Aorta (tissue), 5 donors: ENCODE data around the gene UNC93A. TPM values are rescaled to one million over a fixed set of nuclear protein-coding genes. Genes with fewer than 3 reads are reported as not detected.

ENCODE experiments used
- ATAC-seq: fragments of 200-7000 bp; cut with Tn5 transposase; one replicate; pipeline ENCODE4 v1.9.1; 2022; ENCODE audit warnings: moderate library complexity; ENCODE audit not compliant: low FRiP score
- DNase-seq, 2 donors: peaks; one replicate each; pipeline ENCODE4 v3.0.0-alpha.2; 2020
- H3K27ac ChIP-seq, 2 donors: one replicate each; pipeline ENCODE4 v1.5.1; 2013; ENCODE audit warnings: low read length in 2 of 2, mild to moderate bottlenecking in 2 of 2, moderate library complexity in 2 of 2, control low read depth in 1 of 2, inconsistent platforms in 1 of 2, low read depth in 1 of 2
- H3K27me3 ChIP-seq, 2 donors: one replicate each; pipeline ENCODE4 v1.6.1; 2013; ENCODE audit warnings: control low read depth in 1 of 2, low read length in 1 of 2, mild to moderate bottlenecking in 1 of 2, moderate library complexity in 1 of 2; ENCODE audit not compliant: insufficient read depth in 2 of 2, control insufficient read depth in 1 of 2
- H3K36me3 ChIP-seq, 2 donors: one replicate each; pipeline ENCODE4 v1.6.1; 2013; ENCODE audit warnings: control low read depth in 1 of 2, low read length in 1 of 2, mild to moderate bottlenecking in 1 of 2; ENCODE audit not compliant: insufficient read depth in 2 of 2, control insufficient read depth in 1 of 2
- H3K4me1 ChIP-seq, 2 donors: one replicate each; pipeline ENCODE4 v1.6.1; 2013; ENCODE audit warnings: low read length in 2 of 2, control low read depth in 1 of 2, mild to moderate bottlenecking in 1 of 2, moderate library complexity in 1 of 2; ENCODE audit not compliant: insufficient read depth in 2 of 2, control insufficient read depth in 1 of 2
- H3K4me3 ChIP-seq, 2 donors: one replicate each; pipeline ENCODE4 v1.5.1; 2013; ENCODE audit warnings: low read length in 2 of 2, control low read depth in 1 of 2, mild to moderate bottlenecking in 1 of 2
- H3K9me3 ChIP-seq: one replicate; pipeline ENCODE4 v1.6.1; 2013; ENCODE audit warnings: mild to moderate bottlenecking, low read length; ENCODE audit not compliant: control insufficient read depth
- WGBS, 2 donors: extraction: QIAGEN DNeasy Blood & Tissue Kit; methylation state at CpG; one replicate each; pipeline ENCODE4 v1.1.7; 2013; 5-methylcytosine and 5-hydroxymethylcytosine counted together
- intact Hi-C, 2 donors: fragments of 100-400 bp; cut with DNase I; formaldehyde crosslinking; loops; one replicate each; pipeline versions ENCODE4 v1.14.2 to v1.15.0; 2022
- polyA plus RNA-seq, 2 donors: library from polyadenylated mRNA; stranded (reverse); fragments of 200-250 nt; gene quantifications; one replicate each; pipeline ENCODE4 v1.2.3, GENCODE V29; 2013
- total RNA-seq, 2 donors: library from RNA; stranded (reverse); fragmentation: NEBNext Ultra II Directional; extraction: Animal tissue kit (Norgen Biotek cat#: 25700); gene quantifications; one replicate each; pipeline ENCODE4 v1.2.1, GENCODE V29; 2021
- donor health status: healthy with polysubstance abuse.
- donor health status: Bipolar disorder and iron deficiency.
- donor health status: DM: no; HTN: no; CAD: no.
- donor health status: DM: no; HTN: no; CAD: no.
- donor health status: DM: yes; HTN: yes; CAD: no.

UNC93A gene
- total and polyA plus RNA-seq, 4 donors, result not detected

DNA sequence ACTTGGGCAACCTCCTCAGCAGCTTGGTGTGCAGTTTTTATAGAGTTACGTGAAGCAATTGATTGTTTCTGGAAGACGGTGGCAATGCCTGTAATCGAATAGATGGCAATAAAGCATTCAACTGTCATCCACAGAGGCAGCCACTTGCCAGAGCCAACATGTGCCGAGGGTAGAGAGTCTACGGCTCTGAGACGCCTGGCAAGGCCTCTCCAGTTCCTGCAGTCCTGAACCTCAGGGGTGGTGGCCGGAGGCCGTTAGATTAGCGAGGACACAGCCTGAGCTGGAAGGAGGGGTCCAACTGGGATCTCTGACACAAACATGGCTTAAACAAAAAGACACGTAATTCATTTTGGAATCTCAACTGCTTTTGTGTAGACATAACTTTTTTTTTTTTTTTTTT is 33.0 kb downstream of the UNC93A start:
- no peak for DNase-seq
- H3K9me3 ChIP-seq, result no peaks in the 10 kb centered on the region
- H3K4me3 ChIP-seq, result no peak overlapping the region
- intact Hi-C loops, result no loop called here
- 86 to 90% methylated on average over 10 of the region's 10 CpGs for WGBS, 2 donors
- H3K27me3 ChIP-seq, result no peaks in the 10 kb centered on the region
- H3K27ac ChIP-seq, result no peak overlapping the region
- ATAC-seq, result no peak
- no peaks in the 10 kb centered on the region for H3K36me3 ChIP-seq
- H3K4me1 ChIP-seq, result no peaks in the 10 kb centered on the region

DNA sequence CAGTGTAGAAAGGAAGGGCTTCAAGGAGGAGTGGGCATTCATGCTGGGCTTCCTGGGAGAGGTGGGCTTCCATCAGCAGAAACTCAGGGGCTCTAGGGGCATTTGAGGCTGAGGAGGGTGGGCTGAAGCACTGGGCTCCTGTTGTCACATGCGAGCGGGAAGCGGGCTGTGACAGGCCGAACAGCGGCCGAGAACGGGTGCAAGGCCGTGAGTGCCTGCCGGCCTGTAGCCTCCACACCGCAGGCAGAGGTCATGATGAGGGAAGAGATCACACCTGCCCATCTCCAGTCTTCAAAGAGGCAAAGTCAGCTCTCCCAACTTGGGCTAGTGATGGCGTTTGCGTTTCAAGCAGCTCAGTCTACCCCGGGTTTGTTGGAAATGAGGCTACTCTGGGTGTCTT is 34.7 kb downstream of the UNC93A start:
- Histone ChIP-seq H3K27ac (no peak overlapping the region), H3K9me3 (no peaks in the 10 kb centered on the region), H3K27me3 (no peaks in the 10 kb centered on the region), H3K36me3 (no peaks in the 10 kb centered on the region), H3K4me1 (no peaks in the 10 kb centered on the region), H3K4me3 (no peak overlapping the region)
- no peak for DNase-seq
- WGBS, 2 donors, result 91 to 93% methylated on average over 13 of the region's 13 CpGs
- ATAC-seq, result no peak
- intact Hi-C loops, result no loop called here

DNA sequence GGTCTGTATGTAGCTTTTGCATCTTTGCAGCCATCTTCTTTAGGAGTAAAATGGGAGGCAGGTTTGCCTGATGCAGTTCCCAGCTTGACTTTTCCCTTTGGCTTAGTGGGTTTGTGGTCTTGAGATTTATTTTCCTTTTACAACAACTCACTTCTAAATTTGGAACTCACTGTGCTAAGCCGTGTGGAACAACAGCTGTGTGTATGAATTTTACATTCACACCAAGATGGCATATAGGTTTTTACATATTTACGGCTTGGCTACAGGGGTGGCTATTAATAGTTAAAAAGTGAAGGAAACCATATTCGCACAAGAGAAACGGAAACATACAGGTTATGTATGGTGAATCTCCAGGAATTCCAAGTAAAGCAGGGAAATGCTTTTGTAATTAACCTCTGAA is 36.3 kb downstream of the UNC93A start:
- H3K4me3 ChIP-seq, result no peak overlapping the region
- intact Hi-C loops, result no loop called here
- no peak overlapping the region for H3K27ac ChIP-seq
- H3K9me3 ChIP-seq, result no peaks in the 10 kb centered on the region
- H3K4me1 ChIP-seq, result no peaks in the 10 kb centered on the region
- DNase-seq (no peak), ATAC-seq (no peak)
- H3K27me3 ChIP-seq, result no peaks in the 10 kb centered on the region
- no peaks in the 10 kb centered on the region for H3K36me3 ChIP-seq
- WGBS, 2 donors, result 27 to 42% methylated on average over 4 of the region's 4 CpGs

DNA sequence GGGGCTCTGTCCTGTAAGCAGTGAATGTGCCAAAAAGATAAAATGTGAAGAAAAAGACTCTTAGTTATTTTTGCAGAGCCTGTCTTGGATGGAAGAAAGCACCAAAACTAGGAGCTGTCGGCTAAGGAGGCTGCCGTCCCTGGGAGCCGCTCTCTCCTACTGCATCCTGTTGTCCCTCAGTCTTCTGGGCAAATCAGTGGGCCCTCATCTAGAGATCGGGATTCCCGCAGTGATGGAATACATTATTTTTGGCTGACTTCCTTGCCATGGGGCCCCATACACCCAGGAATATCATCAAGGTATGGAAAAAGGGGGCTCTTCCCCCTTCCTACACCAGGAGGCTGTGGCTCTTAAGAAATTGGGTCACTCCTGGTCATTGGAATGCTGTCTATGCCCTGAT is 37.0 kb downstream of the UNC93A start:
- DNase-seq (no peak), ATAC-seq (no peak)
- Histone ChIP-seq H3K27me3 (no peaks in the 10 kb centered on the region), H3K4me1 (no peaks in the 10 kb centered on the region), H3K27ac (no peak overlapping the region), H3K4me3 (no peak overlapping the region), H3K9me3 (no peaks in the 10 kb centered on the region), H3K36me3 (no peaks in the 10 kb centered on the region)
- 46 to 60% methylated on average over 5 of the region's 5 CpGs for WGBS, 2 donors
- intact Hi-C loops, result no loop called here

DNA sequence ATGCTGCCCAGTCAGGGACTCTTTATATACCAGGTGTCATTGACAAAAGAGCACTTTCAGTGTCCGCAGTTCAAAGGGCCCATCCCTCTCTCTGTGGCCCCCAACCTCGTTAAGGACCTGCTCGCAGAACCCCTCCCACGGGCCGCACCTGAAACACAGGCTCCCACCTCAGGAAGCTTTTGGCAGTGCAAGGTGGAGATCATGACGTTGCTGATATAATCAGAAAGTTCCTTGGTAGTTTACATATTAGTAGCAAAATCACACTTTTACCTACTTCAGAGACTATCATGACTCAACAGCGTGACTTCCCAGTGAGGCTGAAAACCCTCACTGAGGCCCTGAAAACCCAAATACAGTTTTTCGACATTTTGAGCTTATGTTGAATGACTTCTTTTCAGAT is 37.9 kb downstream of the UNC93A start:
- WGBS, 2 donors, result 71 to 78% methylated on average over 8 of the region's 8 CpGs
- no peak for DNase-seq
- H3K27ac ChIP-seq, result no peak overlapping the region
- no peaks in the 10 kb centered on the region for H3K36me3 ChIP-seq
- intact Hi-C loops, result no loop called here
- no peaks in the 10 kb centered on the region for H3K9me3 ChIP-seq
- H3K27me3 ChIP-seq, result no peaks in the 10 kb centered on the region
- no peaks in the 10 kb centered on the region for H3K4me1 ChIP-seq
- no peak overlapping the region for H3K4me3 ChIP-seq
- no peak for ATAC-seq

DNA sequence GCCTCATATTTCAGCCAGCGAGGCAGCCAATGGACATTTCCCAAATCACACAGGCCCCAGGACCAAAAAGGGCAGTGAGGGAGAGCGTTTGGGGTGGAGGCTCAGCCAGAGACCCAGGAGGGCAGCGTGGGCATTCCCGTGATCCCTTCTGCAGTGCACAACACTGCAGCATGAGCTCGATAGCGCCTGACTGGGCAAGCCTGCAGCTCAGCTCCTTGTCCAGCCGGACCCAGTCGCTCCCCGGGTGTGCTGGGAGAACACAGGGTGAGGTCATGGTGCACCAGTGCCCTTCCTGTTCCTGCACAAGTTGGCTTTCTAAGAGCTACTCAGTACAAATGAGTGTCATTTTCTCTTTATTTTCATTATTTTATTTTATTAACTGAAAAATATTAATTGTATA is 39.6 kb downstream of the UNC93A start:
- no peaks in the 10 kb centered on the region for H3K4me1 ChIP-seq
- H3K27ac ChIP-seq, result no peak overlapping the region
- 74 to 79% methylated on average over 9 of the region's 9 CpGs for WGBS, 2 donors
- DNase-seq (no peak), ATAC-seq (no peak)
- H3K9me3 ChIP-seq, result no peaks in the 10 kb centered on the region
- H3K27me3 ChIP-seq, result no peaks in the 10 kb centered on the region
- intact Hi-C loops, result no loop called here
- no peak overlapping the region for H3K4me3 ChIP-seq
- no peaks in the 10 kb centered on the region for H3K36me3 ChIP-seq

DNA sequence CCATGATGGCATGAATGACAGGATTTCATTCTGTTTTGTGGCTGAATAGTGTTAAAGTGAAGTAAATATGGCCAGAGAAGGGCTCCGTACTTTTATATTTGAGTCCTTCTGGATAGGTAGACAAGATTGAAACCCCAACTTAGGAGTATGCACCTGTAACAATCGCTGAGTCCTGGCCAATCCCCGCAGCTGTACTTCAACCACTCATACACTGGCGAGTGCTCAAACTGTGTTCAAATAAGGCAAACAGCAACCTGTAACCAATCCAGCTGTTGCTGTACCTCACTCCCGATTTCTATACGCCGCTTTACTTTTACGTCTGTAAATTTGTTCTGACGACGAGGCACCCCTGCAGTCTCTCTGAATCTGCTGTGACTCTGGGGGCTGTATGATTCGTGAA is 40.5 kb downstream of the UNC93A start:
- WGBS, 2 donors, result 74 to 77% methylated on average over 11 of the region's 11 CpGs
- Histone ChIP-seq H3K27ac (no peak overlapping the region), H3K9me3 (no peaks in the 10 kb centered on the region), H3K4me3 (no peak overlapping the region), H3K36me3 (no peaks in the 10 kb centered on the region), H3K27me3 (peaks cover 0 to 1% of the 10 kb centered on the region in 2 donors), H3K4me1 (no peaks in the 10 kb centered on the region)
- no peak for DNase-seq
- ATAC-seq, result no peak
- intact Hi-C loops, result no loop called here

DNA sequence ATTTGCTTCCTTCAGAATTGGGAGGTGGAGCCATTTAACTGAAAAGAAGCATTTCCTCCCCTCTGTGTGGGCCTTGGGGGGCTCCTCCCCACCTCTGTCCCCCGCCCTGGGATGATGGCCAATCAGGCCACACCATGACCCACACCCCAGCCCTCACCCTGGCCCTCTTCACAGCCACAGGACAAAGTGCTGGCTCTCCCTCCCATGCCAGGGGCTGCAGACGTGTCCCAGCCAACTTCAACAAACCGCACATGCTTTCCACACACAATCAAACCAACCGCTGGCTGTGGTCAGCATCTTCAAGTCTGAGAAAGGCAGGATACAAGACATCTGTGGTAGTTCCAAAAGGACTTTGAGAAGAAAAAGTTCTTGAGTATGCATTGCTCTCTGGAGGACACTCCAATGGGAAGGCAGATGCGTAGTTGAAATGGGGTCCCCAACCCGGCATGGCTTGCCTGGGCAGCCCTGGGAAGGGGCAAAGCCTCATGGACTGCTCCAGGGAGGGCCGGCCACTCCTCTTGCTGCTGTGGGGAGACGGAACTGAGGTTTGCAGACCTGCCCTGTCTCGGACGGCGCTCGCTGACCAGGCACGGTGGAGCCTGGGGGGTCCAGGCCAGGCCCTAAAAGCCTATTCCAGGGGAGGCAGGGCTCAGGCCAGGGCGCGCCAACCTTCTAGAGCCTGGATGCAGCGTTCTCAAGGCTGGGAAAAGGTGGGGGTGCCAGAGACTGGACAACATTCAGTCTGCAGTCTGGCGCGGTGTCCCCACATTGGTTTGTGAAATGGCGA is 45.9 kb downstream of the UNC93A start:
- intact Hi-C loops, result no loop called here
- ATAC-seq, result no peak
- H3K36me3 ChIP-seq, result no peaks in the 10 kb centered on the region
- no peak overlapping the region for H3K4me3 ChIP-seq
- no peak for DNase-seq
- H3K27ac ChIP-seq, result no peak overlapping the region
- no peaks in the 10 kb centered on the region for H3K4me1 ChIP-seq
- peaks cover 0 to 1% of the 10 kb centered on the region in 2 donors for H3K27me3 ChIP-seq
- peaks cover 1% of the 10 kb centered on the region for H3K9me3 ChIP-seq
- 72 to 76% methylated on average over 19 of the region's 19 CpGs for WGBS, 2 donors

DNA sequence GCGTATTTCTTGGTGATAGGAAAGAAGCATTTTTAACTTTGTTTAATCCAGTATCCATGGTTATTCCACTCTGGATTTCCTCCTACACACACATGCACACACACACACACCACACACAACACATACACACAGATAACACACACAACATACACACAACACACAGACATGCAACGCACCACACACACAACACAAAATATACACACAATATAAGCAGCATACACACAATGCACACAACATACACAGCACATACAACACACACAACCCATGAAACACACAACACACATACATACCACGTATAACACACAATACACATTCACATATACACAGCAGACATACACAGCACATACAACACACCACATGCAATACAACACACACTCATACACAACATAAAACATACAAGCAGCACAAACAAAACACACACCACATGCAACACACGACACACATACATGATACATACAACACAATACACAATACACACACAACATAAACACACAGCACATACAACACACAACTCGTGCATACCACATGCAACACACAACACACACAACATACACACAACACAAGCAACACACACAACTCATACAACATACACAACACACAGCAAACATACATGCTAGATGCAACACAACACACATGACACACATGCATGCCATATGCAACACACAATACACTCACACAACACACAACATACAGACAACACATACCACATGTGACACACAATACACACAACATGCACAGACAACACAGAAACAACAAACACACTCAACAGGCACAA is 46.7 kb downstream of the UNC93A start:
- WGBS, 2 donors, result 88 to 91% methylated on average over 5 of the region's 5 CpGs
- no peaks in the 10 kb centered on the region for H3K36me3 ChIP-seq
- peaks cover 0 to 1% of the 10 kb centered on the region in 2 donors for H3K27me3 ChIP-seq
- no peak for ATAC-seq
- intact Hi-C loops, result no loop called here
- DNase-seq, result no peak
- peaks cover 1% of the 10 kb centered on the region for H3K9me3 ChIP-seq
- no peak overlapping the region for H3K27ac ChIP-seq
- no peak overlapping the region for H3K4me3 ChIP-seq
- no peaks in the 10 kb centered on the region for H3K4me1 ChIP-seq
